HFFc6 (cell line): Measurements from ENCODE around the gene USP17L17. TPM values are rescaled to one million over a fixed set of nuclear protein-coding genes. Genes with fewer than 3 reads are reported as not detected.
"Not testable (repeated sequence)": the region's sequence is repeated elsewhere in the genome, so short reads cannot be mapped to it uniquely, and the experiment has no call there.

Source experiments
- DNase-seq: peaks from one replicate; pipeline ENCODE4 v3.0.0-alpha.2; 2018
- H3K27ac Mint-ChIP-seq: 2 replicates; pipeline ENCODE4 v1.8.0; 2020; ENCODE audit warnings: mild to moderate bottlenecking, mixed read lengths
- H3K27me3 Mint-ChIP-seq: 2 replicates; pipeline ENCODE4 v1.8.0; 2021; ENCODE audit warnings: mild to moderate bottlenecking, moderate library complexity, mixed read lengths; ENCODE audit not compliant: insufficient read depth
- H3K36me3 Mint-ChIP-seq: 2 replicates; pipeline ENCODE4 v1.8.0; 2021; ENCODE audit warnings: low read depth, mixed read lengths
- H3K4me1 Mint-ChIP-seq: 2 replicates; pipeline ENCODE4 v1.8.0; 2020; ENCODE audit warnings: low read depth, mixed read lengths
- H3K4me3 Mint-ChIP-seq: 2 replicates; pipeline ENCODE4 v1.8.0; 2020; ENCODE audit warnings: mild to moderate bottlenecking, moderate library complexity, mixed read lengths
- H3K9me3 Mint-ChIP-seq: 2 replicates; pipeline ENCODE4 v1.8.0; 2020; ENCODE audit warnings: mild to moderate bottlenecking, mixed read lengths
- total RNA-seq, 6 experiments: library from RNA; stranded (reverse); fragmentation: NEBNext Ultra II Directional; extraction: Animal tissue kit (Norgen Biotek cat#: 25700); gene quantifications; 2 replicates in 1 of 6; 3 replicates in 5 of 6; pipeline ENCODE4 v1.2.3, GENCODE V29; 2021

Gene USP17L17
- total RNA-seq, 6 experiments from 2014 or later: not detected

- not testable (repeated sequence) for H3K4me3 Mint-ChIP-seq, H3K27me3 Mint-ChIP-seq, DNase-seq, H3K4me1 Mint-ChIP-seq, H3K36me3 Mint-ChIP-seq, H3K27ac Mint-ChIP-seq, H3K9me3 Mint-ChIP-seq
Measured at GRCh38 chr4:9267319-9267718, 23.6 kb downstream of the USP17L17 start, which contains the start of gene USP17L22. TSS of gene USP17L22 (plus strand) at chr4:9267619. CDS start at chr4:9267619, 0 bp downstream.

GRCh38 chr4:9271719-9272118, 28.0 kb downstream of the USP17L17 start:
- not testable (repeated sequence) for H3K4me1 Mint-ChIP-seq, H3K36me3 Mint-ChIP-seq, H3K27ac Mint-ChIP-seq, DNase-seq, H3K9me3 Mint-ChIP-seq, H3K4me3 Mint-ChIP-seq, H3K27me3 Mint-ChIP-seq

Other genes starting within 250 kb of the USP17L17 start
- gene FAM90A26, start 73.5 kb upstream of the USP17L17 start, total RNA-seq: not detected
- not detected for gene USP17L10, start 33.2 kb upstream of the USP17L17 start, total RNA-seq
- under 1 TPM in 1 of 6 experiments, not detected in 5; 0.11 TPM for gene USP17L11, start 28.5 kb upstream of the USP17L17 start, total RNA-seq
- gene USP17L12, start 23.7 kb upstream of the USP17L17 start, total RNA-seq: not detected
- not detected for gene USP17L13, start 19.0 kb upstream of the USP17L17 start, total RNA-seq
- not detected for gene USP17L15, start 9.5 kb upstream of the USP17L17 start, total RNA-seq
- not detected for gene USP17L18, start 4.8 kb downstream of the USP17L17 start, total RNA-seq
- gene USP17L19, start 9.5 kb downstream of the USP17L17 start, total RNA-seq: not detected
- gene USP17L20, start 14.2 kb downstream of the USP17L17 start, total RNA-seq: not detected
- gene USP17L21, start 19.0 kb downstream of the USP17L17 start, total RNA-seq: not detected
- not detected for gene USP17L22, start 23.7 kb downstream of the USP17L17 start, total RNA-seq
- not detected for gene USP17L24, start 81.3 kb downstream of the USP17L17 start, total RNA-seq
- not detected for gene USP17L25, start 86.0 kb downstream of the USP17L17 start, total RNA-seq
- not detected for gene USP17L26, start 90.8 kb downstream of the USP17L17 start, total RNA-seq
- gene USP17L5, start 95.5 kb downstream of the USP17L17 start, total RNA-seq: not detected
- gene USP17L27, start 100.3 kb downstream of the USP17L17 start, total RNA-seq: not detected
- not detected for gene USP17L28, start 105.0 kb downstream of the USP17L17 start, total RNA-seq
- gene USP17L29, start 109.8 kb downstream of the USP17L17 start, total RNA-seq: not detected
- gene USP17L30, start 119.2 kb downstream of the USP17L17 start, total RNA-seq: not detected
- not detected for gene DEFB131A, start 200.5 kb downstream of the USP17L17 start, total RNA-seq